Measurements from ENCODE around the gene C1orf159. TPM values are rescaled to one million over a fixed set of nuclear protein-coding genes. Genes with fewer than 3 reads are reported as not detected.
A peak's percentile ranks its signal among the peaks of the same experiment; 100 is the strongest.

Gene C1orf159
- total RNA-seq, 1 donor from 2014 or later: 11.7 TPM

GRCh38 chr1:1128454-1129139 is 12.7 kb upstream of the C1orf159 start:
- H3K27ac ChIP-seq: peak overlapping the region; percentile 3
- no peaks in the 10 kb centered on the region for H3K36me3 ChIP-seq
- peak; percentile 5 to 64 for ATAC-seq
- intact Hi-C loops (cut with DNase I): no loop called here
- peak overlapping the region; percentile 27 for H3K4me3 ChIP-seq
- TF ChIP-seq CTCF (IDR thresholded peaks at IDR 0.05): no peak
- H3K27me3 ChIP-seq (ENCODE audit: low read depth): no peaks in the 10 kb centered on the region
- H3K4me1 ChIP-seq: no peaks in the 10 kb centered on the region
- H3K9me3 ChIP-seq: no peaks in the 10 kb centered on the region
- no peak for DNase-seq

GRCh38 chr1:1127551-1128451 is 11.9 kb upstream of the C1orf159 start:
- no peak for TF ChIP-seq CTCF (IDR thresholded peaks at IDR 0.05)
- intact Hi-C loops (cut with DNase I): no loop called here
- Histone ChIP-seq H3K4me3 (no peak overlapping the region), H3K27ac (no peak overlapping the region), H3K36me3 (no peaks in the 10 kb centered on the region), H3K4me1 (no peaks in the 10 kb centered on the region), H3K9me3 (no peaks in the 10 kb centered on the region), H3K27me3 (ENCODE audit: low read depth) (no peaks in the 10 kb centered on the region)
- ATAC-seq: no peak
- no peak for DNase-seq

GRCh38 chr1:1125945-1126344 is 10.1 kb upstream of the C1orf159 start:
- no peak overlapping the region for H3K4me3 ChIP-seq
- no peak for TF ChIP-seq CTCF (IDR thresholded peaks at IDR 0.05)
- no peak overlapping the region for H3K27ac ChIP-seq
- H3K9me3 ChIP-seq: no peaks in the 10 kb centered on the region
- no peak for DNase-seq
- H3K4me1 ChIP-seq: peaks cover 10% of the 10 kb centered on the region
- H3K27me3 ChIP-seq (ENCODE audit: low read depth): peaks cover 4% of the 10 kb centered on the region
- intact Hi-C loops (cut with DNase I): no loop called here
- no peaks in the 10 kb centered on the region for H3K36me3 ChIP-seq
- no peak for ATAC-seq

GRCh38 chr1:1124786-1125642 is 9.1 kb upstream of the C1orf159 start:
- no peaks in the 10 kb centered on the region for H3K9me3 ChIP-seq
- peaks cover 8% of the 10 kb centered on the region for H3K27me3 ChIP-seq (ENCODE audit: low read depth)
- H3K4me3 ChIP-seq: no peak overlapping the region
- intact Hi-C loops (cut with DNase I): no loop called here
- H3K36me3 ChIP-seq: no peaks in the 10 kb centered on the region
- H3K4me1 ChIP-seq: peaks cover 10% of the 10 kb centered on the region
- TF ChIP-seq CTCF (IDR thresholded peaks at IDR 0.05): no peak
- ATAC-seq: peak; percentile 32 to 41
- DNase-seq: peak; percentile 49
- peak overlapping the region; percentile 19 for H3K27ac ChIP-seq

- no peak overlapping the region for H3K27ac ChIP-seq
- no peaks in the 10 kb centered on the region for H3K9me3 ChIP-seq
- no peak for ATAC-seq
- TF ChIP-seq CTCF (IDR thresholded peaks at IDR 0.05): no peak
- intact Hi-C loops (cut with DNase I): no loop called here
- DNase-seq: no peak
- H3K4me3 ChIP-seq: no peak overlapping the region
- H3K27me3 ChIP-seq (ENCODE audit: low read depth): peaks cover 10% of the 10 kb centered on the region
- peaks cover 10% of the 10 kb centered on the region for H3K4me1 ChIP-seq
- no peaks in the 10 kb centered on the region for H3K36me3 ChIP-seq
Measured at GRCh38 chr1:1124508-1124785, 8.6 kb upstream of the C1orf159 start.
